Smooth muscle cell (in vitro differentiated cells): ENCODE measurements around the gene SERTAD1. TPM values are rescaled to one million over a fixed set of nuclear protein-coding genes. Genes with fewer than 3 reads are reported as not detected.
A peak's percentile ranks its signal among the peaks of the same experiment; 100 is the strongest.
"Not testable (repeated sequence)": the region's sequence is repeated elsewhere in the genome, so short reads cannot be mapped to it uniquely, and the experiment has no call there.

Experiments
- DNase-seq: peaks from one replicate; lab custom pipeline; 2025; ENCODE audit not compliant: unreplicated experiment; lab: John Stamatoyannopoulos, UW
- H2AFZ ChIP-seq: fragments of 200-600 bp; sonication (generic); 2 replicates; pipeline ENCODE4 v1.6.0; 2016; ENCODE audit warnings: antibody characterized with exemption, low read depth, mild to moderate bottlenecking
- H3F3A ChIP-seq: fragments of 200-600 bp; sonication (generic); 2 replicates; pipeline ENCODE4 v1.6.0; 2017; ENCODE audit warnings: antibody characterized with exemption, low read depth
- H3K27ac ChIP-seq: fragments of 200-600 bp; sonication (generic); 2 replicates; pipeline ENCODE4 v1.5.1; 2016; ENCODE audit warnings: low read depth, mild to moderate bottlenecking
- H3K27me3 ChIP-seq: fragments of 200-600 bp; sonication (generic); 2 replicates; pipeline ENCODE4 v1.6.1; 2016; ENCODE audit warnings: low read depth, mild to moderate bottlenecking
- H3K36me3 ChIP-seq: fragments of 200-600 bp; sonication (generic); 2 replicates; pipeline ENCODE4 v1.5.1; 2016; ENCODE audit warnings: low read depth
- H3K4me1 ChIP-seq: fragments of 200-600 bp; sonication (generic); 2 replicates; pipeline ENCODE4 v1.5.1; 2016; ENCODE audit warnings: low read depth
- H3K4me2 ChIP-seq: fragments of 200-600 bp; sonication (generic); 2 replicates; pipeline ENCODE4 v1.6.0; 2016; ENCODE audit warnings: mild to moderate bottlenecking
- H3K4me3 ChIP-seq: fragments of 200-600 bp; sonication (generic); 2 replicates; pipeline ENCODE4 v1.5.1; 2016; ENCODE audit warnings: mild to moderate bottlenecking
- H3K79me2 ChIP-seq: fragments of 200-600 bp; sonication (generic); 2 replicates; pipeline ENCODE4 v1.6.0; 2016; ENCODE audit warnings: low read depth, mild to moderate bottlenecking
- H3K9ac ChIP-seq: fragments of 200-600 bp; sonication (generic); 2 replicates; pipeline ENCODE4 v1.6.0; 2016; ENCODE audit warnings: low read depth
- H3K9me3 ChIP-seq: fragments of 200-600 bp; sonication (generic); replicated peaks from 2 replicates; pipeline ENCODE4 v1.5.1; 2016; ENCODE audit warnings: low read depth
- H4K20me1 ChIP-seq: fragments of 200-600 bp; sonication (generic); 2 replicates; pipeline ENCODE4 v1.6.0; 2016; ENCODE audit warnings: low read depth
- WGBS: methylation state at CpG from one replicate; pipeline ENCODE4 v1.1.7; 2016; ENCODE audit warnings: low lambda C conversion rate; 5-methylcytosine and 5-hydroxymethylcytosine counted together
- polyA plus RNA-seq: library from polyadenylated mRNA; unstranded; fragments of >200 nt; fragmentation: Nextera tagmentation; extraction: Ambion mirVana; gene quantifications from 2 replicates; pipeline ENCODE4 v1.2.1, GENCODE V29; 2016
- total RNA-seq: library from RNA; depleted of rRNA; stranded (reverse); fragments of >200 nt; gene quantifications from 2 replicates; pipeline ENCODE4 v1.2.3, GENCODE V29; 2014
- TF ChIP-seq, protein P1 (sequence below): fragments of 200-600 bp; sonication (generic); IDR thresholded peaks from 2 replicates; pipeline ENCODE4 v1.5.1; 2017; ENCODE audit warnings: borderline replicate concordance, mild to moderate bottlenecking, antibody characterized with exemption; ENCODE audit not compliant: insufficient read depth, poor library complexity, severe bottlenecking

Gene SERTAD1
- total and polyA plus RNA-seq, 2 experiments from 2014 or later = 44.0 to 67.2 TPM

DNA sequence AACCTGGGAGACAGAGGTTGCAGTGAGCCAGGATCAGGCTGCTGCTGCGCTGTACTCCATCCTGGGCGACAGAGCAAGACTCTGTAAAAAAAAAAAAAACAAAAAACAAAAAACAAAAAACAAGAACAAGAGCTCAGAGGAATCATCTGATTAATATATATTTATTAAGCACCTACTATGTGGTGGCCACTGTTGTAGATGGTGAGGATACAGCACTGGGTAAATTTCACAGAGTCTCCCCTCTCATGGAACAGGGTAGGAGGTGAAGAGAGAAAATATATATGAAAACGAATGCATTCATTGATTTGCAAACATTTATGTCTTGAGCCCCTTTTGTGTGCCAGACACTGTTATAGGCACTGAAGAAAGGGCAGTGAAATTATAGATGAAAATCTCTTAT, 5.9 kb upstream of the SERTAD1 start:
- WGBS = 94% methylated on average over 3 of the region's 3 CpGs
- TF ChIP-seq, protein P1, sequence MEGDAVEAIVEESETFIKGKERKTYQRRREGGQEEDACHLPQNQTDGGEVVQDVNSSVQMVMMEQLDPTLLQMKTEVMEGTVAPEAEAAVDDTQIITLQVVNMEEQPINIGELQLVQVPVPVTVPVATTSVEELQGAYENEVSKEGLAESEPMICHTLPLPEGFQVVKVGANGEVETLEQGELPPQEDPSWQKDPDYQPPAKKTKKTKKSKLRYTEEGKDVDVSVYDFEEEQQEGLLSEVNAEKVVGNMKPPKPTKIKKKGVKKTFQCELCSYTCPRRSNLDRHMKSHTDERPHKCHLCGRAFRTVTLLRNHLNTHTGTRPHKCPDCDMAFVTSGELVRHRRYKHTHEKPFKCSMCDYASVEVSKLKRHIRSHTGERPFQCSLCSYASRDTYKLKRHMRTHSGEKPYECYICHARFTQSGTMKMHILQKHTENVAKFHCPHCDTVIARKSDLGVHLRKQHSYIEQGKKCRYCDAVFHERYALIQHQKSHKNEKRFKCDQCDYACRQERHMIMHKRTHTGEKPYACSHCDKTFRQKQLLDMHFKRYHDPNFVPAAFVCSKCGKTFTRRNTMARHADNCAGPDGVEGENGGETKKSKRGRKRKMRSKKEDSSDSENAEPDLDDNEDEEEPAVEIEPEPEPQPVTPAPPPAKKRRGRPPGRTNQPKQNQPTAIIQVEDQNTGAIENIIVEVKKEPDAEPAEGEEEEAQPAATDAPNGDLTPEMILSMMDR = no peak
- H3K4me1 ChIP-seq = peaks cover 16% of the 10 kb centered on the region
- no peaks in the 10 kb centered on the region for H4K20me1 ChIP-seq
- no peak overlapping the region for H3K4me2 ChIP-seq
- H3K9ac ChIP-seq = no peak overlapping the region
- no peak overlapping the region for H2AFZ ChIP-seq
- H3K4me3 ChIP-seq = no peak overlapping the region
- H3F3A ChIP-seq = peaks cover 30% of the 10 kb centered on the region
- peak overlapping the region; percentile 95 for H3K27ac ChIP-seq
- no peaks in the 10 kb centered on the region for H3K27me3 ChIP-seq
- no peaks in the 10 kb centered on the region for H3K9me3 ChIP-seq
- peaks cover 3% of the 10 kb centered on the region for H3K79me2 ChIP-seq
- no peak for DNase-seq
- H3K36me3 ChIP-seq = no peaks in the 10 kb centered on the region

DNA sequence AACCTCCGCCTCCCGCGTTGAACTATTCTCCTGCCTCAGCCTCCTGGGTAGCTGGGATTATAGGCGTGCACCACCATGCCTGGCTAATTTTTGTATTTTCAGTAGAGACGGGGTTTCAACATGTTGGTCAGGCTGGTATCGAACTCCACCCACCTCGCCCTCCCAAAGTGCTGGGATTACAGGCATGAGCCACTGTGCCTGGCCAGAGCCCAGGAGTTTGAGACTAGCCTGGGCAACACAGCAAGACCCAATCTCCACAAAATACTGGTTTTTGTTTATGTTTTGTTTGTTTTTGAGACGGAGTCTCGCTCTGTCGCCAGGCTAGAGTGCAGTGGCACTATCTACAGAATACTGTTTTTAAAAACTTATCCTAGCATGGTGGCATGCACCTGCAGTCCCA, 4.5 kb upstream of the SERTAD1 start:
- not testable (repeated sequence) for H2AFZ ChIP-seq, H3K27ac ChIP-seq, H3K36me3 ChIP-seq, H3K9me3 ChIP-seq, H4K20me1 ChIP-seq, DNase-seq, H3K27me3 ChIP-seq, H3K4me3 ChIP-seq, H3K9ac ChIP-seq, H3K79me2 ChIP-seq, H3K4me2 ChIP-seq
- H3F3A ChIP-seq = peaks cover 30% of the 10 kb centered on the region
- peaks cover 16% of the 10 kb centered on the region for H3K4me1 ChIP-seq
- 99% methylated on average over 10 of the region's 10 CpGs for WGBS

DNA sequence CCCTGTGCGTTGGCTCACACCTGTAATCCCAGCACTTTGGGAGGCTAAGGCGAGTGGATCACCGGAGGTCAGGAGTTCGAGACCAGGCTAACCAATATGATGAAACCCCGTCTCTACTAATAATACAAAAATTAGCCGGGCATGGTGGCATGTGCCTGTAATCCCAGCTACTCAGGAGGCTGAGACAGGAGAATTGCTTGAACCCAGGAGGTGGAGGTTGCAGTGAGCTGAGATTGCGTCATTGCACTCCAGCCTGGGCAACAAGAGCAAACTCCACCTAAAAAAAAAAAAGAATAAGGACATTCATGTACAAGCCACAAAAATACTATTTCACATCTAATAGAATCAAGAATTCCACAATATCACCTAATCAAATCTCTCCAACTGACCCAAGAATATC, 2.4 kb upstream of the SERTAD1 start:
- H3K9ac ChIP-seq, DNase-seq, H2AFZ ChIP-seq, H3K9me3 ChIP-seq, H3K36me3 ChIP-seq, H3K4me3 ChIP-seq, H3K27ac ChIP-seq, H3K4me2 ChIP-seq, H3K27me3 ChIP-seq: not testable (repeated sequence)
- peaks cover 21% of the 10 kb centered on the region for H3K79me2 ChIP-seq
- peaks cover 18% of the 10 kb centered on the region for H3K4me1 ChIP-seq
- peaks cover 17% of the 10 kb centered on the region for H4K20me1 ChIP-seq
- 95% methylated on average over 7 of the region's 7 CpGs for WGBS
- peaks cover 31% of the 10 kb centered on the region for H3F3A ChIP-seq

DNA sequence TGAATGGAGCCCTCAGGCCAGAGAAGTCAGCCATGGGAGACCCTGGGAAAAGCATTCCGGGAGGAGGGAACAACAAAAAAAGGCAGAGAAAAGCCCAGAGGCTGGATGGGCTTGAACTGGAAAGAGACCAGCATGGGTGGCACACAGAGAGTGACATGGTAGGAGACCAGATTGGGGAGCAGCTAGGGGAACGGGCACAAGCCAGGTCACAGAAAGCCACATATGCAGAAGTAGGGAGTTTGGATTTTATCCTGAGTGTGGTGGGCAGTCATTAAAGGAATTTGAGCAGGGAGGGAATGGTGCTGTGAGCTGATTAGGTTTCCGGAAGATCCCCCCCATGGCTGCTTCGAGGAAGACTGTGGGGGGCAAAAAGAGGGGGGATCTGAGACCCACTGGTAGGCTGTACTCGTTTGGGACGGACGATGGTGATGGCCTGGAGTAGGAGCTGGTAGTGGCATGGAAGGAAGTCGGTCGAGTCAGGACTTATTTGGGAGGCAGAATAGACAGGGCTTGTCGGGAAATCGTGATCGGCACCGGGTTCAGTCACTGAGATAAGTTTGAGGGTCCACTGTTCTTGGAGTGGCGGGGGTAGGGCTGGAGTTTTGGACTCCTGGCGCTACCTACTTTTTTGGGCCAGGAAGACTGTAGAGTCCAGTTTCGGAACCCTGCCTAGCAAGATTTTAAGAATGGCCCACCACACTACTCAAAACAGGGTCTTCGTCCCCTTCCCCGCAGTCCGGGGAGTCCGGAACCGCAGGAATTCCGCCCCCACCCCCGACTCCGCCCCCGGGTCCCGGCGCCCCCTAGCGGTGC, 949 bp downstream of the SERTAD1 start:
- TF ChIP-seq, protein P1 = no peak

More for the DNA sequence above, 949 bp downstream of the SERTAD1 start:
- H3K79me2 ChIP-seq = peaks cover 39% of the 10 kb centered on the region
- peaks cover 29% of the 10 kb centered on the region for H4K20me1 ChIP-seq
- DNase-seq = no peak
- H3K4me2 ChIP-seq = peak overlapping the region; percentile 100
- H3K4me1 ChIP-seq = peaks cover 18% of the 10 kb centered on the region
- H3K4me3 ChIP-seq = peak overlapping the region; percentile 92
- H2AFZ ChIP-seq = no peak overlapping the region
- peak overlapping the region; percentile 97 for H3K27ac ChIP-seq
- H3K9me3 ChIP-seq = no peaks in the 10 kb centered on the region
- peak overlapping the region; percentile 98 for H3K9ac ChIP-seq
- under 1% methylated on average over 21 of the region's 28 CpGs for WGBS
- H3K36me3 ChIP-seq = no peaks in the 10 kb centered on the region
- peaks cover 17% of the 10 kb centered on the region for H3F3A ChIP-seq
- no peaks in the 10 kb centered on the region for H3K27me3 ChIP-seq
